ENCODE results near the gene SCAI. TPM values are rescaled to one million over a fixed set of nuclear protein-coding genes. Genes with fewer than 3 reads are reported as not detected.

Gene SCAI
- total RNA-seq, 1 experiment from 2014 or later: 15.5 TPM

DNA sequence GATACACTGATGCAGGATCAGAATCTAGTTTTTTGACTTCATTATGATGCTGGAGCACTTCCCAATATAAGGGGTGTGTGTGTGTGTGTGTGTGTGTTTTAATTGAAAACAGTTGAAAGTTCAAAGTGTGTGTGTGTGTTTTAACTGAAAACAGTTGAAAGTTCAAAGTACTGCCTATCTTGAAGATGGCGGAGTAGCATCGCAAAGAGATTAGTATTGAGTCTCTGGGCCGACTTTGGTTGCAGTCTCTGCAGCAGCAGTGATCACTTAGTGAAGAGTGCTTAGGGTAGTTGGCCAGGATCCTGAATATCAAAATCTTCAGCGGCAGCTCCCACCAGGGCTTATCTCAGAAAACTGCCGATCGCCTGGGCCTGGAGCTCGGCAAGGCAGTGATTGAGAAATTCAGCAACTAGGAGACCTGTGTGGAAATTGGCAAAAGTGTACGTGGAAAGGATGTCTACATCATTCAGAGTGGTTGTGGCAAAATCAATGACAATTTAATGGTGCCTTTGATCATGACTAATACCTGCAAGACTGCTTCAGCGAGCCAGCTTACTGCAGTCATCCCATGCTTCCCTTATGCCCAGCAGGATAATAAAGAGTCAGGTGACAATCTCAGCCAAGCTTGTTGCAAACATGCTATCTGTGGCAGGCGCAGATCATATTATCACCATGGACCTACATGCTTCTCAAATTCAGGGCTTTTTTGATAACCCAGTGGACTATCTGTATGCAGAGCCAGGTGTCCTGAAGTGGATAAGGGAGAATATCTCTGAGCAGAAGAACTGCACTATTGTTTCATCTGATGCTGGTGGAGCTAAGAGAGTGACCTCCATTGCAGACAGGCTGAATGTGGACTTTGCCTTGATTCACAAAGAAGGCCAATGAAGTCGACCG is 7.3 kb upstream of the SCAI start:
- no peak overlapping the region for H2BK12ac ChIP-seq (ENCODE audit: insufficient read length, low read depth, low read length)
- no CpG with 5 or more reads among the region's 12 CpGs for WGBS (ENCODE audit: extremely low coverage, insufficient read length, low lambda C conversion rate)
- no peak overlapping the region for H2AFZ ChIP-seq (ENCODE audit: low read length)
- H3K9me3 Mint-ChIP-seq: no peaks in the 10 kb centered on the region
- H3K4me1 Mint-ChIP-seq: peaks cover 15 to 16% of the 10 kb centered on the region in 2 experiments
- H3K9me3 ChIP-seq (ENCODE audit: control insufficient read depth, low read depth, low read length): no peaks in the 10 kb centered on the region
- H3K23me2 ChIP-seq (ENCODE audit: insufficient read length, low read depth, low read length, poor library complexity, severe bottlenecking): no peaks in the 10 kb centered on the region
- H3K27ac Mint-ChIP-seq: peak overlapping the region in 2 of 3 experiments; percentile 66 to 93; a peak in 5 of 7 replicates
- no peaks in the 10 kb centered on the region for H3K79me2 ChIP-seq (ENCODE audit: insufficient read depth, low read length)
- H3K4me2 ChIP-seq (ENCODE audit: insufficient read depth, insufficient read length, low read length): no peak overlapping the region
- H3K4me1 ChIP-seq (ENCODE audit: insufficient read depth, low read length): no peaks in the 10 kb centered on the region
- H3K4ac ChIP-seq (ENCODE audit: low read depth, low read length): no peak overlapping the region
- H3K36me3 Mint-ChIP-seq (ENCODE audit: insufficient read depth in 1 of 3, low read depth in 3 of 3): peaks cover 27 to 50% (median 45%) of the 10 kb centered on the region in 3 experiments; a peak in 6 of 7 replicates
- no peak overlapping the region for H2BK15ac ChIP-seq (ENCODE audit: low read depth, low read length)
- no peak for TF ChIP-seq CTCF (conservative IDR thresholded peaks at IDR 0.05)
- no peaks in the 10 kb centered on the region for H4K20me1 ChIP-seq (ENCODE audit: control insufficient read depth, insufficient read depth, insufficient read length)
- no peaks in the 10 kb centered on the region for H3K79me1 ChIP-seq (ENCODE audit: insufficient read depth, low read depth, low read length, poor library complexity, severe bottlenecking)
- no peak overlapping the region for H2BK20ac ChIP-seq (ENCODE audit: low read depth, low read length, poor library complexity, severe bottlenecking)
- H3K4me3 Mint-ChIP-seq: no peak overlapping the region
- H3K23ac ChIP-seq (ENCODE audit: insufficient read length, low read depth, low read length): no peak overlapping the region
- no peak overlapping the region for H3K56ac ChIP-seq (ENCODE audit: insufficient read length, low read depth, low read length)
- no peak overlapping the region for H4K91ac ChIP-seq (ENCODE audit: insufficient read length, low read depth, low read length)
- no peak for DNase-seq
- H2AK5ac ChIP-seq (ENCODE audit: insufficient read length, low read length): no peak overlapping the region
- H4K5ac ChIP-seq (ENCODE audit: insufficient read length, low read depth, low read length): no peak overlapping the region
- H3K18ac ChIP-seq (ENCODE audit: insufficient read length, low read depth, low read length): no peak overlapping the region
- H4K8ac ChIP-seq (replicated peaks; ENCODE audit: insufficient read length, low read depth, low read length): no peak overlapping the region
- H3T11ph ChIP-seq (ENCODE audit: low read length): no peak overlapping the region
- H3K27me3 ChIP-seq (ENCODE audit: insufficient read depth, low read length): no peaks in the 10 kb centered on the region
- no peak overlapping the region for H3K27ac ChIP-seq (ENCODE audit: insufficient read length, low read depth, low read length)
- no peak overlapping the region for H3K14ac ChIP-seq (ENCODE audit: insufficient read depth, low read length)
- H3K27me3 Mint-ChIP-seq (ENCODE audit: low read depth): no peaks in the 10 kb centered on the region
- H2BK120ac ChIP-seq (ENCODE audit: low read depth, low read length, poor library complexity, severe bottlenecking): no peak overlapping the region
- H2BK5ac ChIP-seq (ENCODE audit: insufficient read length, low read length): no peak overlapping the region
- no peak overlapping the region for H3K9ac ChIP-seq (ENCODE audit: extremely low read depth, insufficient read length, low read length)

Measured in H9 (cell line).